ENCODE results near the gene BTBD16.

Gene BTBD16

GRCh38 chr10:122248356-122249302 is 22.5 kb upstream of the BTBD16 start:
- no peak for TF ChIP-seq CTCF (IDR thresholded peaks at IDR 0.05; ENCODE audit: insufficient read depth, low read length, poor library complexity, severe bottlenecking)
- DNase-seq (ENCODE audit: extremely low read depth, insufficient read length), result no peak
- no peak overlapping the region for H3K4me3 ChIP-seq (replicated peaks; ENCODE audit: low read depth, low read length)
- H3K36me3 ChIP-seq (ENCODE audit: control insufficient read depth, insufficient read depth, low read length), result no peaks in the 10 kb centered on the region
- no peaks in the 10 kb centered on the region; the same call in 1 of the 2 replicates for H3K27me3 ChIP-seq (replicated peaks; ENCODE audit: control insufficient read depth, insufficient read depth, low read length)

- no peaks in the 10 kb centered on the region for H3K36me3 ChIP-seq (ENCODE audit: control insufficient read depth, insufficient read depth, low read length)
- no peaks in the 10 kb centered on the region; the same call in 1 of the 2 replicates for H3K27me3 ChIP-seq (replicated peaks; ENCODE audit: control insufficient read depth, insufficient read depth, low read length)
- no peak for DNase-seq (ENCODE audit: extremely low read depth, insufficient read length)
- no peak overlapping the region for H3K4me3 ChIP-seq (replicated peaks; ENCODE audit: low read depth, low read length)
- no peak for TF ChIP-seq CTCF (IDR thresholded peaks at IDR 0.05; ENCODE audit: insufficient read depth, low read length, poor library complexity, severe bottlenecking)
Measured at GRCh38 chr10:122249303-122249850, 21.7 kb upstream of the BTBD16 start.

GRCh38 chr10:122249991-122250750 is 20.9 kb upstream of the BTBD16 start:
- DNase-seq (ENCODE audit: extremely low read depth, insufficient read length), result no peak
- no peak overlapping the region for H3K4me3 ChIP-seq (replicated peaks; ENCODE audit: low read depth, low read length)
- H3K36me3 ChIP-seq (ENCODE audit: control insufficient read depth, insufficient read depth, low read length), result no peaks in the 10 kb centered on the region
- H3K27me3 ChIP-seq (replicated peaks; ENCODE audit: control insufficient read depth, insufficient read depth, low read length), result no peaks in the 10 kb centered on the region; the same call in 1 of the 2 replicates
- TF ChIP-seq CTCF (IDR thresholded peaks at IDR 0.05; ENCODE audit: insufficient read depth, low read length, poor library complexity, severe bottlenecking), result no peak

- DNase-seq (ENCODE audit: extremely low read depth, insufficient read length), result no peak
- Histone ChIP-seq H3K36me3 (ENCODE audit: control insufficient read depth, insufficient read depth, low read length) (no peaks in the 10 kb centered on the region), H3K4me3 (replicated peaks; ENCODE audit: low read depth, low read length) (no peak overlapping the region), H3K27me3 (replicated peaks; ENCODE audit: control insufficient read depth, insufficient read depth, low read length) (no peaks in the 10 kb centered on the region; the same call in 1 of the 2 replicates)
- no peak for TF ChIP-seq CTCF (IDR thresholded peaks at IDR 0.05; ENCODE audit: insufficient read depth, low read length, poor library complexity, severe bottlenecking)
Measured at GRCh38 chr10:122251459-122252255, 19.4 kb upstream of the BTBD16 start.

- no peaks in the 10 kb centered on the region; the same call in 1 of the 2 replicates for H3K27me3 ChIP-seq (replicated peaks; ENCODE audit: control insufficient read depth, insufficient read depth, low read length)
- no peak for DNase-seq (ENCODE audit: extremely low read depth, insufficient read length)
- TF ChIP-seq CTCF (IDR thresholded peaks at IDR 0.05; ENCODE audit: insufficient read depth, low read length, poor library complexity, severe bottlenecking), result no peak
- no peaks in the 10 kb centered on the region for H3K36me3 ChIP-seq (ENCODE audit: control insufficient read depth, insufficient read depth, low read length)
- no peak overlapping the region for H3K4me3 ChIP-seq (replicated peaks; ENCODE audit: low read depth, low read length)
Measured at GRCh38 chr10:122252805-122253204, 18.3 kb upstream of the BTBD16 start.

Data from GM06990 (cell line).